ENCODE measurements around the gene CYBA. TPM values are rescaled to one million over a fixed set of nuclear protein-coding genes. Genes with fewer than 3 reads are reported as not detected.

CYBA gene
- total and polyA plus RNA-seq, 9 of the 15 experiments (the other 6 are each of a cell fraction or from before 2014, with no cell fraction given), result 0.34 to 683 (median 93.0) TPM

GRCh38 chr16:88686439-88687253 lies 35.8 kb upstream of the CYBA start, which contains the start of gene SNAI3 (continued):
- peak; percentile 12 to 42; a peak in 1 of 4 replicates for TF ChIP-seq SIN3A (IDR thresholded peaks at IDR 0.05; ENCODE audit: borderline replicate concordance in 2 of 2, control insufficient read depth in 1 of 2, low read depth in 2 of 2, low read length in 2 of 2)
- peak; percentile 63; the same call in 1 of the 2 replicates for TF ChIP-seq MTA3 (IDR thresholded peaks at IDR 0.05; ENCODE audit: borderline replicate concordance)
- peak; percentile 33; the same call in 1 of the 2 replicates for TF ChIP-seq E2F1 (CRISPR knock-in tag; IDR thresholded peaks at IDR 0.05)
- peak; percentile 93 for TF ChIP-seq CTBP1 (IDR thresholded peaks at IDR 0.05; ENCODE audit: borderline replicate concordance)
- TF ChIP-seq ZNF253 (CRISPR knock-in tag; conservative IDR thresholded peaks at IDR 0.05), result no peak
- TF ChIP-seq ZEB2 (IDR thresholded peaks at IDR 0.05), result peak; percentile 79
- TF ChIP-seq JUN (IDR thresholded peaks at IDR 0.05; ENCODE audit: borderline replicate concordance, low read depth, low read length), result no peak
- 0 out of 2 replicates have a peak, but pooled peaks have one; percentile 17 for TF ChIP-seq JUN (CRISPR knock-in tag; IDR thresholded peaks at IDR 0.05; ENCODE audit: borderline replicate concordance)
- peak; percentile 57 for TF ChIP-seq CHD1 (IDR thresholded peaks at IDR 0.05; ENCODE audit: low read length)
- TF ChIP-seq SMARCE1 (IDR thresholded peaks at IDR 0.05), result peak; percentile 8; the same call in 1 of the 2 replicates
- TF ChIP-seq MAZ (CRISPR knock-in tag; conservative IDR thresholded peaks at IDR 0.05 in 1 of 2, IDR thresholded peaks at IDR 0.05 in 1 of 2), result peak in 1 of 2 experiments; percentile 13; a peak in 2 of 4 replicates
- no peak for TF ChIP-seq ATF1 (CRISPR knock-in tag; IDR thresholded peaks at IDR 0.05)
- peak; percentile 60 for TF ChIP-seq ATF1 (tag; IDR thresholded peaks at IDR 0.05)
- TF ChIP-seq GTF2B (IDR thresholded peaks at IDR 0.05; ENCODE audit: extremely low read depth, insufficient read length), result peak; percentile 35
- 0 out of 2 replicates have a peak, but pooled peaks have one; percentile 20 for TF ChIP-seq ZBED1 (IDR thresholded peaks at IDR 0.05)
- TF ChIP-seq POLR2A (conservative IDR thresholded peaks at IDR 0.05), result peak; percentile 74
- TF ChIP-seq SMAD1 (IDR thresholded peaks at IDR 0.05; ENCODE audit: low read depth, low read length, partially characterized antibody), result no peak
- TF ChIP-seq MTA1 (IDR thresholded peaks at IDR 0.05; ENCODE audit: borderline replicate concordance), result 0 out of 2 replicates have a peak, but pooled peaks have one; percentile 48
- peak; percentile 63 for TF ChIP-seq KDM5B (IDR thresholded peaks at IDR 0.05; ENCODE audit: insufficient replicate concordance, low read depth, low read length)
- TF ChIP-seq KLF13 (tag; IDR thresholded peaks at IDR 0.05; ENCODE audit: borderline replicate concordance, low read depth), result peak; percentile 30; the same call in 1 of the 2 replicates
- no peak for TF ChIP-seq CREBBP (IDR thresholded peaks at IDR 0.05; ENCODE audit: low read depth, low read length)
- no peak for TF ChIP-seq ZNF395 (CRISPR knock-in tag; IDR thresholded peaks at IDR 0.05)
- 0 out of 2 replicates have a peak, but pooled peaks have one; percentile 10 for TF ChIP-seq GABPB1 (CRISPR knock-in tag; IDR thresholded peaks at IDR 0.05)
- peak; percentile 77 for TF ChIP-seq BHLHE40 (IDR thresholded peaks at IDR 0.05; ENCODE audit: low read length)
- no peak for TF ChIP-seq RAD21 (CRISPR knock-in tag; conservative IDR thresholded peaks at IDR 0.05 in 1 of 2, IDR thresholded peaks at IDR 0.05 in 1 of 2)
